ENCODE data around the gene NDUFB2. TPM values are rescaled to one million over a fixed set of nuclear protein-coding genes. Genes with fewer than 3 reads are reported as not detected.
A peak's percentile ranks its signal among the peaks of the same experiment; 100 is the strongest.

Gene NDUFB2
- total and polyA plus RNA-seq, 2 experiments from 2014 or later, result 267 to 693 TPM

DNA sequence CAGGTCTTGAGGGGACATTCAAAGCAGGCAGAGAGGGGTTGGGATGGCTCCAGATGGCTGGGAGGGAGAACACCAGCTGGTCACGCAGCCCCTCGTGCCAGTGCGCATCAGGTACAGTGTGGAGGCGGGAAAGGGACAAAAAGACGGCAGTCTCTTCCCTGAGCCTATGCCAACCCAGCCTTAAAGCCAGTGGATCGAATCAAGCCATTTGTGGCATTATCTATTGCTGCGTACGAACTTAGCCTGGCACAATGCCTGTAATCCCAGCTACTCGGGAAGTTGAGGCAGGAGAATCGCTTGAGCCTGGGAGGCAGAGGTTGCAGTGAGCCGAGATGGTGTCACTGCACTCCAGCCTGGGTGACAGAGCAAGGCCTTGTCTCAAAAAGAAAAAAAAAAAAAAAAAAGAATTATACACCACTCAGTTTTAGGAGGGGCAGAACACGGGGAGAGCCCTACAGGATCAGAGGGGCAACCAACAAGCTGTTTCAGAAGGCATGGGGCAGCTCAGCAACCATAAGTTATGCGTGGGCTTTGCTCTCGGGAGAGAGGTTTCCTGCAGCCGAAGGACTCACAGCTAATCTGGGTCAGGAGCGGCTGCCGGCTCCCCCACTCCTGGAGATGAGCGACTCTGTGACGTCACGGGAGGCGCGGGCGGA is 356 bp upstream of the NDUFB2 start:
- H3K4me3 ChIP-seq, result peak overlapping the region; percentile 72
- peak; percentile 96 to 97 for DNase-seq (ENCODE audit: low read depth in 1 of 2, low spot score in 1 of 2)
- H3K27ac ChIP-seq, result peak overlapping the region; percentile 94
- no peaks in the 10 kb centered on the region for H3K27me3 ChIP-seq
- H3K36me3 ChIP-seq, result no peaks in the 10 kb centered on the region
- TF ChIP-seq, protein P1, sequence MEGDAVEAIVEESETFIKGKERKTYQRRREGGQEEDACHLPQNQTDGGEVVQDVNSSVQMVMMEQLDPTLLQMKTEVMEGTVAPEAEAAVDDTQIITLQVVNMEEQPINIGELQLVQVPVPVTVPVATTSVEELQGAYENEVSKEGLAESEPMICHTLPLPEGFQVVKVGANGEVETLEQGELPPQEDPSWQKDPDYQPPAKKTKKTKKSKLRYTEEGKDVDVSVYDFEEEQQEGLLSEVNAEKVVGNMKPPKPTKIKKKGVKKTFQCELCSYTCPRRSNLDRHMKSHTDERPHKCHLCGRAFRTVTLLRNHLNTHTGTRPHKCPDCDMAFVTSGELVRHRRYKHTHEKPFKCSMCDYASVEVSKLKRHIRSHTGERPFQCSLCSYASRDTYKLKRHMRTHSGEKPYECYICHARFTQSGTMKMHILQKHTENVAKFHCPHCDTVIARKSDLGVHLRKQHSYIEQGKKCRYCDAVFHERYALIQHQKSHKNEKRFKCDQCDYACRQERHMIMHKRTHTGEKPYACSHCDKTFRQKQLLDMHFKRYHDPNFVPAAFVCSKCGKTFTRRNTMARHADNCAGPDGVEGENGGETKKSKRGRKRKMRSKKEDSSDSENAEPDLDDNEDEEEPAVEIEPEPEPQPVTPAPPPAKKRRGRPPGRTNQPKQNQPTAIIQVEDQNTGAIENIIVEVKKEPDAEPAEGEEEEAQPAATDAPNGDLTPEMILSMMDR (IDR thresholded peaks at IDR 0.05; ENCODE audit: low read depth, low read length), result no peak
- no peaks in the 10 kb centered on the region for H3K9me3 ChIP-seq (ENCODE audit: low read depth)
- H3K4me1 ChIP-seq (ENCODE audit: low read depth), result peaks cover 8% of the 10 kb centered on the region

DNA sequence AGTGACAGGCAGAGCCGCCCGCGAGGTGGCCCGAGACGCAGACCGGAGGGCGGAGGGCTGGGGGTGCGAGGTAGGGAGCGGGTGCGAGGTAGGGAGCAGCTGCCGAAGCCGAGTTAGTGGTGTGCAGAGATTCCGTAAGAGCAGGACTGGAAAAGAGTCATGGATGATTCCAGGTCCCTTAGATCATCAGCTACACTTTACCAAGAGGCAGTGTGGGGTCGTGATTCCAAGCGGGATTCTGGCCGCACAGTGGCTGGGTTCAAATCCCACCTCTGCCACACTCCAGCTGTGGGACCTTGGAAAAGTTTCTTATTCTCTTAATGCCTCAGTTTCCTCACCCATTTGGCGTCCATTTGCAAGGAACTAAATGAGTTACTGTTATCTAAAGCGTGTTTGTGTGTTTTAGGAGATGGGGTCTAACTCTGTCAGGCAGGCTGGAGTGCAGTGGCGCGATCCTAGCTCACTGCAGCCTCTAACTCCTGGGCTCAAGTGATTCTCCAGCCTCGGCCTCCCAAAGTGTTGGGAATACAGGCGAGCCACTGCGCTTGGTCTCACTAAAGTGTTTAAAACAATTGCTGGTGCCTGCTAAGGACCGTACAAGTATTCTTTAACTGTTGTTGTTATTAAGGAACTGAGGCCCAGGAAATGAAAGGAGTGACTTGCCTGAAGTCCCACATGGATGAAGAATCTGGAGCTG is 1.1 kb downstream of the NDUFB2 start:
- Histone ChIP-seq H3K36me3 (no peaks in the 10 kb centered on the region), H3K9me3 (ENCODE audit: low read depth) (no peaks in the 10 kb centered on the region), H3K4me3 (peak overlapping the region; percentile 72), H3K27me3 (no peaks in the 10 kb centered on the region), H3K4me1 (ENCODE audit: low read depth) (peaks cover 8% of the 10 kb centered on the region), H3K27ac (peak overlapping the region; percentile 94)
- no peak for DNase-seq (ENCODE audit: low read depth in 1 of 2, low spot score in 1 of 2)
- TF ChIP-seq, protein P1 (IDR thresholded peaks at IDR 0.05; ENCODE audit: low read depth, low read length), result no peak

DNA sequence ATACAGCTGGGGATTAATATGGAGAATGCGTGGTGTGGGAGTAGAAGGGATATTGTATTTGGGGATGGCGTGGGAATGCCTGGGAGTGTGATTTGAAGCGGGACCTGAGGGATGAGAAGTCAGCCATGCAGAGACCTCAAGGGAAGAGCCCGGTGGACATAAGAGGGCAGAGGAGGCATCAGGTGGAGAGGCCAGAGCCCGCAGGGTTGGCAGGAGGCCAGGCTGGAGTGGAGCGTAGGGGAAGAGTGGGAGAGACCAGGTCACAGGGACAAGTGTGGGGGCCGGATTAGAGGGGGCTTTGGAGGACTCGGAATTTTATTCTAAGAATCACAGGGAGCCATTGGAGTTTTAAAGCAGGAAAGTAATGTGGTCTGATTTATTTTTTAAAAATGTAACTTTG is 2.0 kb downstream of the NDUFB2 start:
- no peaks in the 10 kb centered on the region for H3K9me3 ChIP-seq (ENCODE audit: low read depth)
- no peaks in the 10 kb centered on the region for H3K36me3 ChIP-seq
- TF ChIP-seq, protein P1 (IDR thresholded peaks at IDR 0.05; ENCODE audit: low read depth, low read length), result no peak
- no peaks in the 10 kb centered on the region for H3K27me3 ChIP-seq
- no peak overlapping the region for H3K4me3 ChIP-seq
- DNase-seq (ENCODE audit: low read depth in 1 of 2, low spot score in 1 of 2), result no peak
- H3K4me1 ChIP-seq (ENCODE audit: low read depth), result peaks cover 8% of the 10 kb centered on the region
- no peak overlapping the region for H3K27ac ChIP-seq

DNA sequence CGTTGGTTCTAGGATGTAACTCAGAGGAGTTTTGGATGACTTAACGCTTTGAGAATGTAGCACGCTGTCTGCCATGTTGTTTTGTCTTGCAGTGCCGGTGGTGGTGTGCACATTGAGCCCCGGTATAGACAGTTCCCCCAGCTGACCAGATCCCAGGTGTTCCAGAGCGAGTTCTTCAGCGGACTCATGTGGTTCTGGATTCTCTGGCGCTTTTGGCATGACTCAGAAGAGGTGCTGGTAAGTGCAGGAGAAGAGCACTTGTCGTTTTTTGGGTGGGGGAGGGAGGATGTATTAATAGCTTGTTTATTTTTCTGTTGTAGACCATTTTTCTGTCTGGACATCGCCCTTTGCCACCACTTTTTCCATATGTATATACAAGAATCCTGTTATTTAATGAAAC is 6.3 kb downstream of the NDUFB2 start:
- H3K36me3 ChIP-seq, result peaks cover 20% of the 10 kb centered on the region
- no peak for DNase-seq (ENCODE audit: low read depth in 1 of 2, low spot score in 1 of 2)
- TF ChIP-seq, protein P1 (IDR thresholded peaks at IDR 0.05; ENCODE audit: low read depth, low read length), result no peak

DNA sequence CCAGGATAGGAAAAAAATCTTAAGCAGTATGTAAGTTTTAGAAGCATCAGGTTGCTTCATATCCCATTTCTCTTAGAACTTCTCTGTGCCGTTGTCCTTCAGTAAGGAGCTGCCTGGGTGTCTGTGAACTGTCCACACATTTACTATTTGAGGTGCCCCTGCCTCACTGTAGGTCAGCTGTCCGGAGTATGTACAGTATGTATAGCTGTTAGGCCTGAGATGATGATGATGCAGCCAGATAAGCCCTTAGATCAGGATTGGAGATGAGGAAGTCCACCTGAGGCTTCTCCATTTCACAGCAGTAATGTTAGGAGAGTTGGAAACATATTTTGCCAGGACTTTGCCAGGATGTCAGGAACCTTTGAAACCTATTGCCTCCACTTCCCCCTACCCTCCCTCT is 7.7 kb downstream of the NDUFB2 start:
- H3K4me3 ChIP-seq, result no peak overlapping the region
- DNase-seq (ENCODE audit: low read depth in 1 of 2, low spot score in 1 of 2), result no peak
- TF ChIP-seq, protein P1 (IDR thresholded peaks at IDR 0.05; ENCODE audit: low read depth, low read length), result no peak
- H3K27me3 ChIP-seq, result no peaks in the 10 kb centered on the region
- no peaks in the 10 kb centered on the region for H3K4me1 ChIP-seq (ENCODE audit: low read depth)
- no peaks in the 10 kb centered on the region for H3K9me3 ChIP-seq (ENCODE audit: low read depth)
- no peak overlapping the region for H3K27ac ChIP-seq
- H3K36me3 ChIP-seq, result peaks cover 20% of the 10 kb centered on the region

More for the DNA sequence above, 6.3 kb downstream of the NDUFB2 start:
- H3K9me3 ChIP-seq (ENCODE audit: low read depth), result no peaks in the 10 kb centered on the region
- H3K4me1 ChIP-seq (ENCODE audit: low read depth), result peaks cover 1% of the 10 kb centered on the region
- H3K27ac ChIP-seq, result no peak overlapping the region
- H3K27me3 ChIP-seq, result no peaks in the 10 kb centered on the region
- no peak overlapping the region for H3K4me3 ChIP-seq
